Tibial nerve (tissue), 4 donors: ENCODE data around the gene BAIAP3. TPM values are rescaled to one million over a fixed set of nuclear protein-coding genes. Genes with fewer than 3 reads are reported as not detected.

Source experiments
- DNase-seq, 2 donors: peaks; one replicate each; pipeline ENCODE4 v3.0.0-alpha.2; 2019; ENCODE audit warnings: low spot score in 2 of 2
- H3K27ac ChIP-seq, 4 donors: fragments of 200-600 bp; sonication (generic) in 3 of 4; one replicate each; pipeline ENCODE4 v1.5.1; 2017 to 2019; ENCODE audit warnings: mild to moderate bottlenecking in 1 of 4
- H3K27me3 ChIP-seq, 2 donors: fragments of 200-600 bp; sonication (generic) in 1 of 2; one replicate each; pipeline versions ENCODE4 v1.5.1 to v1.6.0; 2017 to 2019
- H3K36me3 ChIP-seq, 3 donors: fragments of 200-600 bp; sonication (generic); one replicate each; pipeline ENCODE4 v1.5.1; 2018 to 2019
- H3K4me1 ChIP-seq, 4 donors: fragments of 200-600 bp; sonication (generic) in 3 of 4; one replicate each; pipeline ENCODE4 v1.5.1; 2017 to 2019
- H3K4me3 ChIP-seq, 4 donors: fragments of 200-600 bp; sonication (generic) in 3 of 4; one replicate each; pipeline ENCODE4 v1.5.1; 2017 to 2019; ENCODE audit warnings: mild to moderate bottlenecking in 1 of 4, moderate library complexity in 1 of 4
- H3K9me3 ChIP-seq, 4 donors: fragments of 200-600 bp; sonication (generic) in 3 of 4; one replicate each; pipeline ENCODE4 v1.5.1; 2017 to 2019
- EP300 ChIP-seq, 2 donors: sonication (generic); formaldehyde crosslinking; IDR thresholded peaks; one replicate each; pipeline ENCODE4 v1.6.1; 2017; ENCODE audit warnings: antibody characterized with exemption in 2 of 2, mild to moderate bottlenecking in 1 of 2
- POLR2A ChIP-seq, 2 donors: fragments of 450-650 bp; IDR thresholded peaks; one replicate each; pipeline ENCODE4 v1.6.1; 2017; ENCODE audit warnings: antibody characterized with exemption in 2 of 2, mild to moderate bottlenecking in 2 of 2, moderate library complexity in 2 of 2
- WGBS, 2 donors: methylation state at CpG; one replicate each; pipeline ENCODE4 v1.1.5; 2018; 5-methylcytosine and 5-hydroxymethylcytosine counted together
- total RNA-seq, 4 donors: library from RNA; depleted of rRNA; stranded (reverse); fragments of >200 nt; gene quantifications; one replicate each; pipeline ENCODE4 v1.1.0, GENCODE V29; 2016
- TF ChIP-seq, protein P1 (sequence below), 5 experiments: fragments of 200-600 bp in 3 of 5; fragments of 450-650 bp in 2 of 5; sonication (generic) in 3 of 5; IDR thresholded peaks; one replicate each; pipeline ENCODE4 v1.5.1; 2016 to 2019; ENCODE audit warnings: antibody characterized with exemption in 5 of 5, mild to moderate bottlenecking in 3 of 5, moderate library complexity in 2 of 5

BAIAP3 gene
- total RNA-seq, 4 donors from 2014 or later: 0.66 to 2.7 (median 2.3) TPM

DNA sequence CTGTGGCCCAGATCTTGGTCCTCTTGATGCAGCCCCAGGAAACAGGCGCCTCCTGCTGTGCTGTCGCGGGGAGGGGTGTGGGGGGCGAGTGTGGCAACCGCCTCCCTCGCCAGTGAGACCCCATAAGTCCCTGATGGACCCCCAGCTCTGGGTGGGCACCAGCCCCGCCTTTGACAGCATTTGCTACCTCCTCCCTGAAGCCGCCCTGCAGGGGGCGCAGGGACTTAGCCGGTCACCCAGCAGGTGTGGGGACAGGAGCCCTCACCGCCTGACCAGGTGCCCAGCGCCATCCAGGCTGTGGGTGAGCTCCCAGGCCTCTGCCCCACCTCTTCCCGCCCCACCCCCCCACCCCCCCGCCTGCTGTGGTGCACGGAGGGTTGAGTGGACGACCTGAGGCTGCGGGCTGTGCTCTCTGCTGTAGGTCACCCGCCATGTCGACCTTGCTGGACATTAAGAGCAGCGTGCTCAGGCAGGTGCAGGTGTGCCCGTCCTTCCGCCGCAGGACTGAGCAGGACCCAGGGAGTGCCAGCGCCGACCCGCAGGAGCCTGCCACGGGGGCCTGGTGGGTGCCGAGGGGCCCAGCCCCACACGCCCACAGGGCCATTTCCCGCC lies 4.8 kb downstream of the BAIAP3 start:
- H3K27ac ChIP-seq: no peak overlapping the region
- TF ChIP-seq POLR2A (IDR thresholded peaks at IDR 0.05) (no peak), EP300 (IDR thresholded peaks at IDR 0.05) (no peak)
- TF ChIP-seq, protein P1, sequence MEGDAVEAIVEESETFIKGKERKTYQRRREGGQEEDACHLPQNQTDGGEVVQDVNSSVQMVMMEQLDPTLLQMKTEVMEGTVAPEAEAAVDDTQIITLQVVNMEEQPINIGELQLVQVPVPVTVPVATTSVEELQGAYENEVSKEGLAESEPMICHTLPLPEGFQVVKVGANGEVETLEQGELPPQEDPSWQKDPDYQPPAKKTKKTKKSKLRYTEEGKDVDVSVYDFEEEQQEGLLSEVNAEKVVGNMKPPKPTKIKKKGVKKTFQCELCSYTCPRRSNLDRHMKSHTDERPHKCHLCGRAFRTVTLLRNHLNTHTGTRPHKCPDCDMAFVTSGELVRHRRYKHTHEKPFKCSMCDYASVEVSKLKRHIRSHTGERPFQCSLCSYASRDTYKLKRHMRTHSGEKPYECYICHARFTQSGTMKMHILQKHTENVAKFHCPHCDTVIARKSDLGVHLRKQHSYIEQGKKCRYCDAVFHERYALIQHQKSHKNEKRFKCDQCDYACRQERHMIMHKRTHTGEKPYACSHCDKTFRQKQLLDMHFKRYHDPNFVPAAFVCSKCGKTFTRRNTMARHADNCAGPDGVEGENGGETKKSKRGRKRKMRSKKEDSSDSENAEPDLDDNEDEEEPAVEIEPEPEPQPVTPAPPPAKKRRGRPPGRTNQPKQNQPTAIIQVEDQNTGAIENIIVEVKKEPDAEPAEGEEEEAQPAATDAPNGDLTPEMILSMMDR (IDR thresholded peaks at IDR 0.05): peak in 2 of 5 experiments; percentile 9 to 14
- no peaks in the 10 kb centered on the region for H3K9me3 ChIP-seq
- DNase-seq: no peak
- H3K4me3 ChIP-seq: no peak overlapping the region
- no peaks in the 10 kb centered on the region for H3K36me3 ChIP-seq
- peaks cover 0 to 26% (median 15%) of the 10 kb centered on the region in 4 donors for H3K4me1 ChIP-seq
- H3K27me3 ChIP-seq: peaks cover 3 to 62% of the 10 kb centered on the region in 2 donors
- 44 to 50% methylated on average over 8 to 22 of the region's 30 CpGs for WGBS, 2 donors

DNA sequence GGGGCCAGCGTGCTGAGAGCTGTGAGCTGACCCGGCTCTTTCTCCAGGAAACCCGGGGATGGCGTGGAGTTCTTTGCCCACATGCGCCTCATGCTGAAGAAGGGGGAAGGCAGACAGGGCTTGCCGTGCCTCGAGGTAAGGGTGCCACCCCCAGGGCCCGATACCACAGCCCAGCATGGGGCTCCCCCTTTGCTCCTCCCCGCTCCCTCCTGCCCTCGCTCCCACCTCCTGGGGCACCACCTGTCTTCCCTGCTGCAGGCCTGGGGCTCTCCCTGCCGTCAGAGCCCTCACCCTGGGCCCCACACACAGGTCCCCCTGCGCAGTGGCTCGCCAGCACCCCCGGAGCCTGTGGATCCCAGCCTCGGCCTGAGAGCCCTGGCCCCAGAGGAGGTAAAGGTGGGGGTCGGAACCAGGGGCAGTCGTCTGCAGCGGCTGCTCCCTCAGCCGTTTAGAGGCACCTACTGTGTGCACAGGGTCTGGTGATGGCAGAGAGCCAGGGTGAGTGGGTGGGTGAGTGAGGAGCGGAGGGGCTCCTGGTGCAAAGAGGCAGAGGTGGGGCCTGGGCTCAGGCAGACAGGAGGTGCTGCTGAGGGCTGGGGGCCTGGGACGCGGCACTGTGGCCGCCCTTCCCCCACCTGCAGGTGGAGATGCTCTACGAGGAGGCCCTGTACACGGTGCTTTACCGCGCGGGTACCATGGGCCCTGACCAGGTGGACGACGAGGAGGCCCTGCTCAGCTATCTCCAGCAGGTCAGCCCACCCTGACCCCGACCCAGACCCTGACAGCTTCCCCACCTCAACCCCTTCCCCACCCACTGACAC lies 5.6 kb downstream of the BAIAP3 start:
- Histone ChIP-seq H3K27ac (no peak overlapping the region), H3K9me3 (no peaks in the 10 kb centered on the region), H3K4me3 (no peak overlapping the region), H3K4me1 (peaks cover 0 to 26% (median 14%) of the 10 kb centered on the region in 4 donors), H3K27me3 (peaks cover 3 to 56% of the 10 kb centered on the region in 2 donors), H3K36me3 (no peaks in the 10 kb centered on the region)
- TF ChIP-seq POLR2A (IDR thresholded peaks at IDR 0.05): no peak
- TF ChIP-seq, protein P1 (IDR thresholded peaks at IDR 0.05): no peak
- TF ChIP-seq EP300 (IDR thresholded peaks at IDR 0.05): no peak
- 63 to 68% methylated on average over 20 to 29 of the region's 31 CpGs for WGBS, 2 donors
- no peak for DNase-seq

DNA sequence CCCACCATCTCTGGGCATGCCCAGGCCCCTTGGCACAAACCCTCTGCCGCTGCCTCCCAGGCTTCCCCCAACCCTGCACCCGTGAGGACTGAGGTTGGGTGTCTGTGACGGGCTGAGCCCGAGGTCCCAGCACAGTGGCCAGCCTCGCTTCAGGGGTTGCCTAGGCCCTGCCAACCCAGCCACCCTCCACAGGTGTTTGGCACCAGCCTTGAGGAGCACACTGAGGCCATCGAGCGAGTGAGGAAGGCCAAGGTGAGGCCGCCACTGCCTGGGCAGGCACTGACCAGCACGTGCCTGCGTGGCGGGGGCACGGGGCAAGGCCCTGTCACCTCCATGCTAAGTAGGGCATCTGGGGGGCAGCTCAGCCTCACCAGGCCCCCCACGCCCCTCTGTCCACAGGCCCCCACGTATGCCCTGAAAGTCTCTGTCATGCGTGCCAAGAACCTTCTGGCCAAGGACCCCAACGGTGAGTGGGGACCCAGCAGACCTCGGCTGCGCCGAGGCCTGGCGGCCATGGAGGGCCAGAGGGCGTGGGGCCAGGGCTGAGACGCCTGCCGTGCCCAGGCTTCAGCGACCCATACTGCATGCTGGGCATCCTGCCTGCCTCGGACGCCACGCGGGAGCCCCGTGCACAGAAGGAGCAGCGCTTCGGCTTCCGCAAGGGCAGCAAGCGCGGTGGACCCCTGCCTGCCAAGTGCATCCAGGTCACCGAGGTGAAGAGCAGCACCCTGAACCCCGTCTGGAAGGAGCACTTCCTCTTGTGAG lies 7.5 kb downstream of the BAIAP3 start:
- Histone ChIP-seq H3K27me3 (peaks cover 0 to 38% of the 10 kb centered on the region in 2 donors), H3K4me1 (peaks cover 0 to 22% (median 12%) of the 10 kb centered on the region in 4 donors)

DNA sequence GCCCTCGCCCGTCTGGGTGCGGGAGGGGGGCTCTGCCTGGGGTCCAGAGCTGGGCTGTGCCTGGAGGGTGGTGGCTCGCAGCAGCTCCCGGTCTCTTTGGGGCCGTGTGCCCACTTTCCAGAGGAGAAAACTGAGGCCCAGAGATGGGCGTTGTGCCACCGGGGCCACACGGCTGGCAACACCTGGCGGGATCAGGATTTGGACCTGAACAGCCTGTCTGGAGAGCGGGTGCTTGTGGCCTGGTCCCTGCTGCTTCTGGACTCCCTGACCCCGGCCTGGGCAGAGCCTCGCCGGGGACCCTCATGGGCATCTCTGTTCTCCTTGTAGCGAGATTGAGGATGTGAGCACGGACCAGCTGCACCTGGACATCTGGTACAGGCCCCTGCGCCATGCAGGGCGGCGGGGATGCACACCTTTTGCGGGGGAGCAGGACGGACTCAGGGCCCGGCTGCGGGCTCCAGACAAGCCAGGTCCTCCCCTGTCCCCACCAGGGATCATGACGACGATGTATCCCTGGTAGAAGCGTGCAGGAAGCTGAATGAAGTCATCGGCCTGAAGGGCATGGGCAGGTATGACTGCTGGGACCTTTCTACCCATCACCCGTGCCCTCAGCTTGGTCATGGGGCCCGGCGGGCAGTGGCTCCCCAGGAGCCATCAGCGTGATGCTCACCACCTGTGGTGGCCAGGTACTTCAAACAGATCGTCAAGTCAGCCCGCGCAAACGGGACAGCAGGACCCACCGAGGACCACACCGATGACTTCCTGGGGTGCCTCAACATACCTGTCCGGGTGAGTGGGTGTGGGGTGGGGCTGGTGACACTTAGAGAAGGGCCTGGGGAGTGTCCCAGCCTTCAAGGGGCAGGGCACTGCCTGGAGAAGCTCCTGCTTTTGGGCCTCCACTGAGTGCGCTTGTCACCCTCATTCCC lies 8.3 kb downstream of the BAIAP3 start:
- no peaks in the 10 kb centered on the region for H3K9me3 ChIP-seq
- no peak for DNase-seq

More for the DNA sequence above, 7.5 kb downstream of the BAIAP3 start:
- 77 to 81% methylated on average over 29 of the region's 36 CpGs for WGBS, 2 donors
- no peak for DNase-seq
- H3K27ac ChIP-seq: no peak overlapping the region
- TF ChIP-seq POLR2A (IDR thresholded peaks at IDR 0.05) (no peak), EP300 (IDR thresholded peaks at IDR 0.05) (no peak)
- TF ChIP-seq, protein P1 (IDR thresholded peaks at IDR 0.05): no peak
- no peak overlapping the region for H3K4me3 ChIP-seq
- H3K36me3 ChIP-seq: no peaks in the 10 kb centered on the region
- H3K9me3 ChIP-seq: no peaks in the 10 kb centered on the region

More for the DNA sequence above, 8.3 kb downstream of the BAIAP3 start:
- H3K4me3 ChIP-seq: no peak overlapping the region
- H3K36me3 ChIP-seq: no peaks in the 10 kb centered on the region
- peaks cover 0 to 22% (median 12%) of the 10 kb centered on the region in 4 donors for H3K4me1 ChIP-seq
- H3K27me3 ChIP-seq: peaks cover 0 to 29% of the 10 kb centered on the region in 2 donors
- 78 to 91% methylated on average over 24 to 28 of the region's 39 CpGs for WGBS, 2 donors
- TF ChIP-seq EP300 (IDR thresholded peaks at IDR 0.05) (no peak), POLR2A (IDR thresholded peaks at IDR 0.05) (no peak)
- TF ChIP-seq, protein P1 (IDR thresholded peaks at IDR 0.05): no peak
- H3K27ac ChIP-seq: peak overlapping the region in 1 of 4 donors; percentile 34
